BJ (cell line): ENCODE data around the gene SF3B1. TPM values are rescaled to one million over a fixed set of nuclear protein-coding genes. Genes with fewer than 3 reads are reported as not detected.

Experiments
- CTCF ChIA-PET: fragments of 350-600 bp; formaldehyde crosslinking; extraction: SDS; loops from one replicate; lab custom pipeline; 2021; ENCODE audit warnings: antibody characterized with exemption, inconsistent platforms; lab: Yijun Ruan, JAX
- POLR2A ChIA-PET: fragments of 300-600 bp; sonication (Branson Sonifier 250); formaldehyde crosslinking; extraction: SDS; loops from one replicate; lab custom pipeline; 2021; ENCODE audit warnings: antibody characterized with exemption; lab: Charles Lee
- DNase-seq: peaks from one replicate; pipeline ENCODE4 v3.0.0-alpha.2; 2011; ENCODE audit warnings: low read depth
- H3K27me3 ChIP-seq: 2 replicates; pipeline ENCODE4 v1.6.0; 2011; ENCODE audit warnings: low read length; ENCODE audit not compliant: control insufficient read depth, insufficient read depth
- H3K36me3 ChIP-seq: 2 replicates; pipeline ENCODE4 v1.5.1; 2011; ENCODE audit warnings: low read length; ENCODE audit not compliant: control insufficient read depth, insufficient read depth
- H3K4me3 ChIP-seq: 2 replicates; pipeline ENCODE4 v1.5.1; 2011; ENCODE audit warnings: low read depth, mild to moderate bottlenecking, control low read depth, low read length
- CTCF ChIP-seq: IDR thresholded peaks from 2 replicates; pipeline ENCODE4 v1.5.1; 2011; ENCODE audit warnings: low read depth, mild to moderate bottlenecking, control low read depth, inconsistent platforms, low read length, moderate library complexity; ENCODE audit not compliant: insufficient read depth
- polyA plus RNA-seq: library from polyadenylated mRNA; depleted of rRNA; stranded (reverse); fragments of >200 nt; gene quantifications from 2 replicates; pipeline ENCODE4 v1.2.3, GENCODE V29; 2011

The SF3B1 gene
- polyA plus RNA-seq, 1 experiment = 187 TPM

- POLR2A ChIA-PET = no interaction called here
- CTCF ChIA-PET = interaction anchor here (1.4 kb wide), 1 partner anchor 20 kb away, joined by 4 read pairs; no protein-coding TSS in a partner anchor
- H3K36me3 ChIP-seq = peaks cover 1% of the 10 kb centered on the region
These were observed 9.3 kb downstream of the SF3B1 start for GRCh38 chr2:197425550-197425949.

GRCh38 chr2:197423307-197423706 is 11.5 kb downstream of the SF3B1 start:
- ChIA-PET CTCF (no interaction called here), POLR2A (no interaction called here)
- Histone ChIP-seq H3K27me3 (no peaks in the 10 kb centered on the region), H3K4me3 (no peak overlapping the region), H3K36me3 (peaks cover 6% of the 10 kb centered on the region)
- no peak for DNase-seq
- no peak for TF ChIP-seq CTCF

More at GRCh38 chr2:197425550-197425949, 9.3 kb downstream of the SF3B1 start:
- TF ChIP-seq CTCF = no peak
- Histone ChIP-seq H3K27me3 (no peaks in the 10 kb centered on the region), H3K4me3 (no peak overlapping the region)
- DNase-seq = no peak

GRCh38 chr2:197419438-197419837 is 15.4 kb downstream of the SF3B1 start:
- no peak for TF ChIP-seq CTCF
- CTCF ChIA-PET = no interaction called here
- POLR2A ChIA-PET = no interaction called here
- Histone ChIP-seq H3K27me3 (no peaks in the 10 kb centered on the region), H3K36me3 (peaks cover 19% of the 10 kb centered on the region), H3K4me3 (no peak overlapping the region)
- DNase-seq = no peak

GRCh38 chr2:197416268-197416667 is 18.6 kb downstream of the SF3B1 start:
- CTCF ChIA-PET = no interaction called here
- H3K36me3 ChIP-seq = peaks cover 19% of the 10 kb centered on the region

GRCh38 chr2:197414515-197414914 is 20.3 kb downstream of the SF3B1 start:
- DNase-seq = no peak
- ChIA-PET CTCF (no interaction called here), POLR2A (no interaction called here)
- Histone ChIP-seq H3K36me3 (peaks cover 21% of the 10 kb centered on the region), H3K4me3 (no peak overlapping the region), H3K27me3 (no peaks in the 10 kb centered on the region)
- no peak for TF ChIP-seq CTCF

More at GRCh38 chr2:197416268-197416667, 18.6 kb downstream of the SF3B1 start:
- POLR2A ChIA-PET = no interaction called here
- H3K4me3 ChIP-seq = no peak overlapping the region
- H3K27me3 ChIP-seq = no peaks in the 10 kb centered on the region
- no peak for TF ChIP-seq CTCF
- no peak for DNase-seq
